BE2C (cell line): ENCODE results near the gene DKK3.

Experiments used
- DNase-seq: peaks from one replicate; pipeline ENCODE4 v3.0.0-alpha.2; 2020
- H3K27me3 ChIP-seq: fragments of 250-450 bp; sonication (Bioruptor Pico); 2 replicates; pipeline ENCODE4 v1.5.1; 2020; ENCODE audit warnings: mild to moderate bottlenecking
- H3K36me3 ChIP-seq: fragments of 250-450 bp; sonication (Bioruptor Pico); 2 replicates; pipeline ENCODE4 v1.5.1; 2020; ENCODE audit warnings: mild to moderate bottlenecking
- H3K4me1 ChIP-seq: fragments of 250-450 bp; sonication (Bioruptor Pico); 2 replicates; pipeline ENCODE4 v1.5.1; 2020
- H3K4me3 ChIP-seq: 2 replicates; pipeline ENCODE4 v1.5.1; 2011; ENCODE audit warnings: low read depth, low read length
- H3K9me3 ChIP-seq: fragments of 250-450 bp; sonication (Bioruptor Pico); 2 replicates; pipeline ENCODE4 v1.5.1; 2020
- CTCF ChIP-seq: IDR thresholded peaks from 2 replicates; pipeline ENCODE4 v1.5.1; 2012; ENCODE audit warnings: mild to moderate bottlenecking, low read depth, low read length

DKK3 gene

GRCh38 chr11:12017243-12017678, 8.8 kb upstream of the DKK3 start:
- no peak for DNase-seq
- Histone ChIP-seq H3K9me3 (no peaks in the 10 kb centered on the region), H3K27me3 (no peaks in the 10 kb centered on the region), H3K36me3 (no peaks in the 10 kb centered on the region), H3K4me1 (no peaks in the 10 kb centered on the region), H3K4me3 (no peak overlapping the region)
- no peak for TF ChIP-seq CTCF

- Histone ChIP-seq H3K4me3 (no peak overlapping the region), H3K27me3 (no peaks in the 10 kb centered on the region), H3K4me1 (no peaks in the 10 kb centered on the region), H3K9me3 (no peaks in the 10 kb centered on the region), H3K36me3 (no peaks in the 10 kb centered on the region)
- TF ChIP-seq CTCF: peak; percentile 46
- DNase-seq: peak; percentile 21
These were observed 7.8 kb upstream of the DKK3 start for GRCh38 chr11:12016246-12016645.

- no peak for DNase-seq
- H3K9me3 ChIP-seq: no peaks in the 10 kb centered on the region
- no peaks in the 10 kb centered on the region for H3K36me3 ChIP-seq
- TF ChIP-seq CTCF: no peak
- H3K4me1 ChIP-seq: no peaks in the 10 kb centered on the region
- H3K27me3 ChIP-seq: no peaks in the 10 kb centered on the region
- no peak overlapping the region for H3K4me3 ChIP-seq
These were observed 7.1 kb upstream of the DKK3 start for GRCh38 chr11:12015486-12015885.

- Histone ChIP-seq H3K27me3 (no peaks in the 10 kb centered on the region), H3K36me3 (no peaks in the 10 kb centered on the region), H3K9me3 (no peaks in the 10 kb centered on the region), H3K4me1 (0 out of 2 replicates have a peak, but pooled peaks cover 4% of the 10 kb centered on the region), H3K4me3 (no peak overlapping the region)
- no peak for DNase-seq
- no peak for TF ChIP-seq CTCF
These were observed 5.4 kb upstream of the DKK3 start for GRCh38 chr11:12013781-12014180.

- Histone ChIP-seq H3K4me1 (0 out of 2 replicates have a peak, but pooled peaks cover 4% of the 10 kb centered on the region), H3K36me3 (no peaks in the 10 kb centered on the region), H3K4me3 (peak overlapping the region; percentile 41), H3K9me3 (no peaks in the 10 kb centered on the region), H3K27me3 (no peaks in the 10 kb centered on the region)
- DNase-seq: no peak
- no peak for TF ChIP-seq CTCF
These were observed 1.3 kb upstream of the DKK3 start for GRCh38 chr11:12009617-12010321.

GRCh38 chr11:12008790-12009616, 577 bp upstream of the DKK3 start:
- H3K36me3 ChIP-seq: no peaks in the 10 kb centered on the region
- TF ChIP-seq CTCF: no peak
- no peaks in the 10 kb centered on the region for H3K27me3 ChIP-seq
- no peaks in the 10 kb centered on the region for H3K9me3 ChIP-seq
- peak; percentile 78 for DNase-seq
- 0 out of 2 replicates have a peak, but pooled peaks cover 4% of the 10 kb centered on the region for H3K4me1 ChIP-seq
- peak overlapping the region; percentile 62 for H3K4me3 ChIP-seq
